Stomach (tissue), 4 donors: ENCODE measurements around the gene CHST1.

ENCODE experiments used
- CTCF ChIP-seq, 7 experiments: fragments of 450-650 bp in 4 of 7; fragments of 200-600 bp in 3 of 7; sonication (generic) in 3 of 7; IDR thresholded peaks; one replicate each; pipeline ENCODE4 v1.5.1; 2016 to 2019; ENCODE audit warnings: antibody characterized with exemption in 7 of 7, control low read depth in 2 of 7, mild to moderate bottlenecking in 1 of 7
- POLR2AphosphoS5 ChIP-seq, 3 donors: sonication (generic); formaldehyde crosslinking; IDR thresholded peaks; one replicate each; pipeline ENCODE4 v1.6.1; 2016; ENCODE audit warnings: antibody characterized with exemption in 3 of 3

GRCh38 chr11:45692808-45693453, 27.5 kb upstream of the CHST1 start:
- TF ChIP-seq POLR2AphosphoS5 (IDR thresholded peaks at IDR 0.05) (no peak), CTCF (IDR thresholded peaks at IDR 0.05) (no peak)
